ENCODE results near the gene TRPM8. TPM values are rescaled to one million over a fixed set of nuclear protein-coding genes. Genes with fewer than 3 reads are reported as not detected.

Gene TRPM8
- polyA plus RNA-seq, 3 donors: 0.10 to 0.43 (median 0.13) TPM

DNA sequence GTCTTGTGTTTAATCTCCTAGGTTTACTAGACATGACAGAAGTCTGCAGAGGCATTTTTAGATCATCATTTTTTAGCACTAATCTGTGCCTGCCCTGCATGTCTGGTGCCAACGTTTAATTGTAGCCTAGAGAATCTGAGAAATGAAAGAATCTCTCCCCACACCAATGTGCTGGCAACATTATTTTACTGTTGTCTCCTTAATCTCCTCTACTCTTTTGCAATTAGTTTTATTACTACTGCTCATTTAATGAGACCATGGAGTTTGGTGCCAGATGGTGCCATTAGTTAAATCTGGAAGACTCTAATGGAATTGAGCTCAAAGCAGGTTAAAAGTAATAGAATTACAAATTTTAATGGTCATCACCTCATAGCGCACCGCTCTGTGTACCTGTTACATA lies 129.3 kb downstream of the TRPM8 start:
- DNase-seq: no peak

DNA sequence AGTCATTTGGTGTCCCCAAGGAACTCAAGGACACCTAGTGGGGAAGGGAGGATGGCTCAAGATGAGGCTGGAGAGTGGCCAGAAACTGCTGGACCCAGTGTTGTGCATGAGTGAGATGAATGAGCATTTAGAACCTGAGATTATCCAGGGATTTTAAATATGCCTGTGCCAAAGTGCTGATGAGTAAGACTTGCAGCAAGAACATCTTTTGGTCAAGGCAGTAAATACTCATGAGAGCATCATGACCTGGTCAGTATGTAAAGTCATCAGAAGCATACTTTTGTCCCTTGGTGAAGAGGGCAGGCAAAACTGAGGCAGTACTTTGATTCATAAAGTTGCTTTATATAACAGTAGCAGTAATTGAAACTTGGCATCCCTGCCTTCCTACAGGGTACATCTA lies 130.2 kb downstream of the TRPM8 start:
- DNase-seq: no peak

DNA sequence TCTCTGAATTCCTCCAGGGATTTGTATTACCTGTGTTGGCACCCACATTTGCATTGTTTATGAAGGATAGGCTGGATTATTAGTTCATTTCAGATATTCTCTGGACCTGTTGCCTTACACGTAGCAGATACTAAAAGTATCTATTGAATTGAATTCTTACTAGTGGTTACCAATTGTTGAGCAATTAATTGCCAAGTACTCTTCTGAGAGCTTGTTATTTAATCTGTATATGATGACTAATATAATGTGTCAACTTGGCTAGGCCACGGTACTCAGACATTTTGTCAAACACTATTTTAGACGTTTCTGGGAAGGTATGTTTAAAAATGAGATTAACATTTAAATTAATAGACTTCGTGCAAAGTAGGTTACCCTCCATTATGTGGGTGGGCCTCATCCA lies 130.9 kb downstream of the TRPM8 start:
- DNase-seq: no peak

DNA sequence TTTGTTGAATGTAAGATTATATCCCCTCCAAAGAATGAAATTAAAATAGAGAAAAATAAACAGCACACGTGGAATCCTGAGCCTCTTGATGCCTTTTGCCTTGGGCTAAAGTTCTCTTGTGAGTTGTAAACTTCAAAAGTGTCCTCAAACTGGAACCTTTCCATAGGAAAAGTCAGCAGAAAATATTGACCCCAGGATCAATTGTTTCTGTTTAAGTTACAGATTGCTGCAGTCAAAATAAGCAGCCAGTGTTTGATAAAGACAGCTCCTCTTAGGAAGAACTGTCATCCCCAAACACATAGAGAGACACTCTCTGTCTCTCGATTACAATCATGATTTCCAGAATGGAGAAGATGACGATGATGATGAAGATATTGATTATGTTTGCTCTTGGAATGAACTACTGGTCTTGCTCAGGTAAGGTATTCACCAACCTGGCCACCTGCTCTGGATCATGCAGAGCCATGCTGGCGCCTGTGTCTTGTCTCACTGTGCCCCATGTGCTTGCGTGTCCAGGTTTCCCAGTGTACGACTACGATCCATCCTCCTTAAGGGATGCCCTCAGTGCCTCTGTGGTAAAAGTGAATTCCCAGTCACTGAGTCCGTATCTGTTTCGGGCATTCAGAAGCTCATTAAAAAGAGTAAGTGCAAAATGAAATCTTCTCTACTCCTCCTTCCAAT lies 133.4 kb downstream of the TRPM8 start, which contains the start of gene SPP2:
Gene SPP2, plus strand, starts transcription at position 248 of the 681 bp plus-strand sequence. Its CDS starts 85 bp downstream, at position 333.
- no peak for DNase-seq

DNA sequence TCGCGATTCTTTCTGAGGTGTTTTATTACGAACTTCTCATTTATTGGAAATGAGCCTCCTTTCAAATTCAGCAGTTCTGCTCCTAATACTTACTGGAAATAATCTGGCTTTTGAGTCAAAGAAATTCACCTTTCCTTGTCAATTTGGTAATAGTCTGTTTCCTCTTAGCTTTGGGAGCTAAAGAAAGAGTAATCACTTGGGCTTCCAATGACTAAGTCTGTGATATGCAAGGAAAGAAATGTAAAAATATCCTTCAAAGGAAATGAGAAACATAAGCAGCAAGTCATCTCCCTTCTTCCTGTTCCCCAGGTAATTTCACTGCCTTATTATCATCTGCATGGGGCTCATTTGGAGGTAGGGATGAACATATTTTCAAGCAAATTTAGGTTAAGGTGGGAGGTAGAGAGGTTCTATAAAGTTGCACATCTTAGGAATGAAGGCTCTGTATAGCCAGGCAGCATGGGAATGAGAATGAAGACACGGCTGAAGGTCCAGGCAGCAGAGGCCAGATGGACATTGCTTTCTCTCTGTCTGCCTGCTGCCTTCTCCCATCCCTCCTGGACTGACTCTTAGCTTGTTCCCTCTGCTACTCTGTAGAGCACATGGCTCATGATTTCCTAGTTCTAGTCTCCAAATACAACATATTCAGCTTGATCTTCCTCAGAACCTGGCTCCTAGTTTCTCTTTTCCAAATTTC lies 134.3 kb downstream of the TRPM8 start:
- no peak for DNase-seq

DNA sequence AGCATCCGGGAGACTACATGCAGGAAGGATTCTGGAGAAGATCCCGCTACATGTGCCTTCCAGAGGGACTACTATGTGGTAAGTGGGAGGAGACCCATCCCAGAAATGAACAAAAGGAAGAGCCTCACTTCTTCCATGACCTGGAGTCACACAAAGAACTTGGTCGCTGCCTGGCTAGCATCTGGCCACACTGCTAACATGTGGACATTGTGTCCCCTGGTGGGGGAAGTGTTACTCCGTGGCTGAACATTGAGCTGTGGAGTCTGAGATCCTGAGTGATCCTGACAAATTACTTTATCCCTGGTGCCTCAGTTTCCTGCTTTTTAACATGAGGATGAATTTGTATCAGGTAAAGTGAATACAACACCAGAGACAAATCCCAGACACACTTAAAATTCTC lies 141.7 kb downstream of the TRPM8 start:
- DNase-seq: no peak

DNA sequence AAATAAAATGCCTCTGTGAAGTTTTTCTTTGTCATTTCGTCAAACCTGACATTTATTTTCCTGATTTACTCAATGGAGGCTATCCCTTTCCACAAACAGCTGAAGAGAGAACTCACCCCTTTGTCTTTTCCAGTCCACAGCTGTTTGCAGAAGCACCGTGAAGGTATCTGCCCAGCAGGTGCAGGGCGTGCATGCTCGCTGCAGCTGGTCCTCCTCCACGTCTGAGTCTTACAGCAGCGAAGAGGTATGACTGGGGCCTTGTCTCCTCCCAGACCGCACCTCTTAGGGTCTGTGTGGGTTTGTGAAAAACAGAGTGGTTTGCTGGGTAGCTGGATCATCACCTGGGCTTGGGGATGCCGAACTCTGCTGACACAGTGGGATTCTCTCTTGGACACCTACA lies 143.1 kb downstream of the TRPM8 start:
- no peak for DNase-seq

DNA sequence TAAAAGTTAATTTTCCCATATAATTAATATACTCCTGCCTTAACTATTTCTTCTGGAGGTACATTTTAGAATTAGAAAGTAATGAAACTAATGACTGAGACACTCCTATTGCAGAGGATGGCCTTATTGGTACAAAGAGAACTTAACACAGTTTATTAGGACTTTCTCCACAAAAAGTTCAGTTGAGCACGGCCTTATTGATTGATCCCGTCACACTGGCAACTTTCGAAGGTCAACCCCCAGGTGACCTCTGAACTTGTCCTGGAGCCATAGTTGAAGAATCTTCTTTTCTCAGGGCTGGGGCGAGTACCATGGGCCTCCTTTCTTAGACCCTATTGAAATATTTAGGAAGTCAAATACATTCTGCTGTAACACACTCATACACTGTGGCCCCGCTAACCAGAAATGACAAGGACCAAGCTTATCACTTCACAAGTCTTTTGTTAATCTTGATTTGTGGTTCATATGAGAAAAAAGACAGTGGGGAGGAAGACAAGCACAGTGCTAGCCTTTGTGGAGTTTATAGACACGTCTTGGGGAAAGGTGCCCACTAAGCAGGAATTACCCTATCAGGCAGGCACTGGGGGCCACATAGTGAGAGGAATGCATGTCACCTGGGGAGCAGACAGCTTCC lies 144.6 kb downstream of the TRPM8 start:
- no peak for DNase-seq

DNA sequence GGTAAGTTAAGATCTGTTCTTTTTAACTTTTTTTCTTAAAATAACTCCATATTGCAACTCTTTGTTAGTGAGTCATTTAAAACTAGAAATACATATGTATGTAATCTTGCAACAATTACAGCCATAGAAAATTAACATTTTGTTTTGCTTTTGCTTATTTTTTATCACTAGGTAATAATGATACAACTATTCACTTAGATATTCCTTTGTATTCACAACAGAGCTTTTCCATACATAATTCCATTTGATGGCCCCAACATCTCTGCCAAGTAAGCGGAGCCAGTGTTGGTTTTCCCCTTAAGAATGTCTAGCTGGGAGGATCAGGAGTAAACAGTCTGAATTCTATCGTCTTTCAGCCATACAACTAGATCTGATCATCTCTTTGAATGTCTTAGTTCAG lies 149.4 kb downstream of the TRPM8 start:
- no peak for DNase-seq

Other genes starting within 250 kb of the TRPM8 start
- gene UGT1A9, start 245.5 kb upstream of the TRPM8 start, polyA plus RNA-seq (ENCODE audit: insufficient read length in 3 of 3): 1 to 10 TPM; 6.0 to 8.4 (median 7.8) TPM
- gene UGT1A7, start 235.5 kb upstream of the TRPM8 start, polyA plus RNA-seq (ENCODE audit: insufficient read length in 3 of 3): not detected
- 1 to 10 TPM; 2.8 to 3.7 (median 2.8) TPM for gene UGT1A6, start 224.5 kb upstream of the TRPM8 start, polyA plus RNA-seq (ENCODE audit: insufficient read length in 3 of 3)
- not detected for gene UGT1A5, start 204.5 kb upstream of the TRPM8 start, polyA plus RNA-seq (ENCODE audit: insufficient read length in 3 of 3)
- not detected for gene UGT1A4, start 198.6 kb upstream of the TRPM8 start, polyA plus RNA-seq (ENCODE audit: insufficient read length in 3 of 3)
- under 1 TPM in 1 of 3 donors, not detected in 2; 0.14 TPM for gene UGT1A3, start 188.3 kb upstream of the TRPM8 start, polyA plus RNA-seq (ENCODE audit: insufficient read length in 3 of 3)
- gene UGT1A1, start 157.1 kb upstream of the TRPM8 start, polyA plus RNA-seq (ENCODE audit: insufficient read length in 3 of 3): under 1 TPM; 0.20 to 0.90 (median 0.74) TPM
- gene MROH2A, start 139.0 kb upstream of the TRPM8 start, polyA plus RNA-seq (ENCODE audit: insufficient read length in 3 of 3): under 1 TPM in 2 of 3 donors, not detected in 1; 0.22 to 0.33 TPM
- 10 to 100 TPM; 22.3 to 24.9 (median 23.4) TPM for gene HJURP, start 62.8 kb upstream of the TRPM8 start, polyA plus RNA-seq (ENCODE audit: insufficient read length in 3 of 3)
- gene SPP2, start 133.3 kb downstream of the TRPM8 start, polyA plus RNA-seq (ENCODE audit: insufficient read length in 3 of 3): not detected

All from renal pelvis (tissue), 4 donors.